ENCODE measurements around the gene PIK3CA.
"Not testable (repeated sequence)": the region's sequence is repeated elsewhere in the genome, so short reads cannot be mapped to it uniquely, and the experiment has no call there.

PIK3CA gene

GRCh38 chr3:179147873-179148615, at the start of gene PIK3CA:
TSS of gene PIK3CA (plus strand) at chr3:179148357. CDS start at chr3:179198826, 50,469 bp downstream.
- DNase-seq = peak; percentile 90 to 99

GRCh38 chr3:179098388-179099077, 49.6 kb upstream of the PIK3CA start:
- DNase-seq = no peak

- no peak for DNase-seq
These were observed 47.5 kb upstream of the PIK3CA start for GRCh38 chr3:179100652-179101051.

- no peak for DNase-seq
These were observed 42.3 kb upstream of the PIK3CA start for GRCh38 chr3:179105881-179106280.

- no peak for DNase-seq
These were observed 40.5 kb upstream of the PIK3CA start for GRCh38 chr3:179107617-179108016.

- DNase-seq = peak; percentile 5 to 65
These were observed 40.1 kb upstream of the PIK3CA start for GRCh38 chr3:179108086-179108485.

GRCh38 chr3:179113903-179114302, 34.3 kb upstream of the PIK3CA start:
- no peak for DNase-seq

GRCh38 chr3:179115444-179115843, 32.7 kb upstream of the PIK3CA start:
- DNase-seq = not testable (repeated sequence)

- no peak for DNase-seq
These were observed 31.3 kb upstream of the PIK3CA start for GRCh38 chr3:179116816-179117215.

GRCh38 chr3:179132191-179132890, 15.8 kb upstream of the PIK3CA start:
- DNase-seq = not testable (repeated sequence)

GRCh38 chr3:179133575-179133974, 14.6 kb upstream of the PIK3CA start:
- DNase-seq = no peak

- no peak for DNase-seq
These were observed 12.0 kb upstream of the PIK3CA start for GRCh38 chr3:179136195-179136594.

GRCh38 chr3:179141890-179142289, 6.3 kb upstream of the PIK3CA start:
- DNase-seq = no peak

- peak; percentile 19 to 79 for DNase-seq
These were observed 1.1 kb upstream of the PIK3CA start for GRCh38 chr3:179146911-179147513.

- no peak for DNase-seq
These were observed 664 bp upstream of the PIK3CA start for GRCh38 chr3:179147514-179147872.

- DNase-seq = peak in 1 of 2 experiments; percentile 32
These were observed 654 bp downstream of the PIK3CA start for GRCh38 chr3:179148616-179149405.

GRCh38 chr3:179149406-179149867, 1.3 kb downstream of the PIK3CA start:
- no peak for DNase-seq

GRCh38 chr3:179149951-179150350, 1.8 kb downstream of the PIK3CA start:
- DNase-seq = no peak

- DNase-seq = no peak
These were observed 2.5 kb downstream of the PIK3CA start for GRCh38 chr3:179150610-179151009.

GRCh38 chr3:179151474-179151873, 3.3 kb downstream of the PIK3CA start:
- DNase-seq = no peak

- DNase-seq = no peak
These were observed 8.0 kb downstream of the PIK3CA start for GRCh38 chr3:179156170-179156569.

- no peak for DNase-seq
These were observed 8.6 kb downstream of the PIK3CA start for GRCh38 chr3:179156775-179157174.
